AG04449 (cell line): ENCODE measurements around the gene FRAS1.

Source experiments
- CTCF ChIA-PET: fragments of 350-600 bp; formaldehyde crosslinking; extraction: SDS; loops from one replicate; lab custom pipeline; 2021; ENCODE audit warnings: antibody characterized with exemption; lab: Yijun Ruan, JAX
- POLR2A ChIA-PET: fragments of 400-600, 350-600 bp; formaldehyde crosslinking; extraction: SDS; loops from one replicate; lab custom pipeline; 2020; ENCODE audit warnings: antibody characterized with exemption, inconsistent platforms; lab: Yijun Ruan, JAX
- DNase-seq: peaks from one replicate; pipeline ENCODE4 v3.0.0-alpha.2; 2010; ENCODE audit warnings: low read depth, low spot score
- H3K4me3 ChIP-seq: 2 replicates; pipeline ENCODE4 v1.5.1; 2011; ENCODE audit warnings: low read depth, mild to moderate bottlenecking, control low read depth, low read length
- TF ChIP-seq, protein P1 (sequence below): IDR thresholded peaks from one replicate; pipeline ENCODE4 v1.5.1; 2011; ENCODE audit warnings: mild to moderate bottlenecking, moderate library complexity, low read length, control low read depth, inconsistent platforms; ENCODE audit not compliant: insufficient read depth; ENCODE audit errors: missing control alignments

The FRAS1 gene

DNA sequence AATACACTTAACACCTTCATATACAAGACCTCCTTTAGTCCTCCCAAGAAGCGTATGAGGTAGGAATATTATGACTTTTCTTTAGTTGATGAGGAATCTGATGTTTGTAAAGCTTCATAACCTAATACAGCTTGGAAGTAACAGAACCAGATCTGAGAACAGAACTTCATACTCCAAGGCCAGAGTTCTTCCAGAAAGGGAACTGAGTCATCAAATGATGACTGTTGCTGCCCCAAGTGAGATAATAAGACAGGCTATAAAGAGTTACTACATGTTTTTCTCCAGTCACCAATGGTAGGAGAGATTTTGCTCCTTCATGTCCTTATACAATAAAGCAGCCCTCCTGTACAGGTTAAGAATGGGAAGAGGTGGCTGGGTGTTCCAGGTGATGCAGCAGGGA is 420.2 kb downstream of the FRAS1 start:
- peak; percentile 7 for DNase-seq
- TF ChIP-seq, protein P1, sequence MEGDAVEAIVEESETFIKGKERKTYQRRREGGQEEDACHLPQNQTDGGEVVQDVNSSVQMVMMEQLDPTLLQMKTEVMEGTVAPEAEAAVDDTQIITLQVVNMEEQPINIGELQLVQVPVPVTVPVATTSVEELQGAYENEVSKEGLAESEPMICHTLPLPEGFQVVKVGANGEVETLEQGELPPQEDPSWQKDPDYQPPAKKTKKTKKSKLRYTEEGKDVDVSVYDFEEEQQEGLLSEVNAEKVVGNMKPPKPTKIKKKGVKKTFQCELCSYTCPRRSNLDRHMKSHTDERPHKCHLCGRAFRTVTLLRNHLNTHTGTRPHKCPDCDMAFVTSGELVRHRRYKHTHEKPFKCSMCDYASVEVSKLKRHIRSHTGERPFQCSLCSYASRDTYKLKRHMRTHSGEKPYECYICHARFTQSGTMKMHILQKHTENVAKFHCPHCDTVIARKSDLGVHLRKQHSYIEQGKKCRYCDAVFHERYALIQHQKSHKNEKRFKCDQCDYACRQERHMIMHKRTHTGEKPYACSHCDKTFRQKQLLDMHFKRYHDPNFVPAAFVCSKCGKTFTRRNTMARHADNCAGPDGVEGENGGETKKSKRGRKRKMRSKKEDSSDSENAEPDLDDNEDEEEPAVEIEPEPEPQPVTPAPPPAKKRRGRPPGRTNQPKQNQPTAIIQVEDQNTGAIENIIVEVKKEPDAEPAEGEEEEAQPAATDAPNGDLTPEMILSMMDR = no peak
- ChIA-PET POLR2A (no interaction called here), CTCF (no interaction called here)
- no peak overlapping the region for H3K4me3 ChIP-seq

DNA sequence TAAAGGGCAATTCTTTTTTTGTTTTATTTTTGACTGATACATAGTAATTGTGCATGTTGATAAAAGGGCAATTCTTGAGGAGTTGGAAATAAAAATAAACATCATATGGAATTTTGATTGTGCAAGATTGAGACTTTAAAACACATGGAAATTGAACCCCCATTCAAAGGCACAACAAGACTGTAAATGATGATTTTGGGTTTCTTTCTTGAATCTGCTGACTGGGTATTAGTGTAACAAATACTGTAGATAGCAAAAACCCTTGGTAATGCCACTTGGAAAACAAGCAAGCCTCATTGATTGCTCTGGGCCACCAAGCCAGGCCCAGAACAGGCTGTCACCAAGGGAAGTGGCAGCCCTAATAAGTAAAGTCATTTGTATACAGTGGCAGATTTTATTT is 421.4 kb downstream of the FRAS1 start:
- POLR2A ChIA-PET = no interaction called here
- CTCF ChIA-PET = interaction anchor here (0.8 kb wide), 1 partner anchor 42 kb away, joined by 3 read pairs; no protein-coding TSS in a partner anchor
- TF ChIP-seq, protein P1 = no peak
- no peak overlapping the region for H3K4me3 ChIP-seq
- no peak for DNase-seq

DNA sequence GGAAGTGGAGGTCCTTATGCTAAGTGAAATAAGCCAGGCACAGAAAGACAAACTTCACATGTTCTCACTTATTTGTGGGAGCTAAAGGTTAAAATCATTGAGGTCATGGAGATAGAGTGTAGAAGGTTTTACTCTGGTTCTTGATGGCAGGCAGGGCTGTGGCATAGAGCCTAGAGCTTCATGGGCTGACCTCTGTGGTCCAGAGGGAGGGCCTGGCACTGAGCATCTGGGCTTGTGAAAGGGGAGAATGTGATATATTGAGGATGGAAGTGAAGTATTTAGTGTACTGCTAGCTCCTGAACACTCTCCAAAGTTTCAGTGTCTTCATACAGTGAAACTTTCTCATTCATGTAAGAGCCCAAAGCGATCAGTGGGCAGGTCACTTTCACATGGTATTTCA is 423.2 kb downstream of the FRAS1 start:
- DNase-seq = no peak
- TF ChIP-seq, protein P1 = no peak

DNA sequence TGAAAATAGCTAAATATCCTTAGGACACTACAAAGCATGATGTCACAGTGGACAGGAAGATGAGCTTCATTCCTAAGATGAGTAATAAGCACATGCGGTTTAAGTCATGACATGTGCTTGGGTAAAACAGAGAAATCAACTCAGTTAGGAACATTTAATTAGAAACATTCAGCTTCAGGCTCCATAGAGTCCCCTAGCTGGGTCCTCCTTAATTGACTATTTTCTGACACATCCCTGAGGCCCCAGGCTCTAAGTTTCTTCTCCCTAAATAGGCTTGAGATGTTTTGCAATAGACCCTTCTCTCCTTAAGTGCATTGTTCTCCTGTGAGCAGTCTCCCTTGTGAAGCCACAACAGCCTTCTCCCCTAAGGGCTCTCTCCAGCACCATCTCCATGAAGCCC is 424.1 kb downstream of the FRAS1 start:
- CTCF ChIA-PET = interaction anchor here (1.4 to 1.6 kb wide), 2 partner anchors 16 to 421 kb away, joined by 3 read pairs; no protein-coding TSS in a partner anchor
- POLR2A ChIA-PET = no interaction called here
- TF ChIP-seq, protein P1 = no peak
- no peak overlapping the region for H3K4me3 ChIP-seq
- DNase-seq = peak; percentile 69

More for the DNA sequence above, 423.2 kb downstream of the FRAS1 start:
- POLR2A ChIA-PET = no interaction called here
- no peak overlapping the region for H3K4me3 ChIP-seq
- CTCF ChIA-PET = interaction anchor here (1.6 kb wide), 1 partner anchor 420 kb away, joined by 3 read pairs; no protein-coding TSS in a partner anchor

DNA sequence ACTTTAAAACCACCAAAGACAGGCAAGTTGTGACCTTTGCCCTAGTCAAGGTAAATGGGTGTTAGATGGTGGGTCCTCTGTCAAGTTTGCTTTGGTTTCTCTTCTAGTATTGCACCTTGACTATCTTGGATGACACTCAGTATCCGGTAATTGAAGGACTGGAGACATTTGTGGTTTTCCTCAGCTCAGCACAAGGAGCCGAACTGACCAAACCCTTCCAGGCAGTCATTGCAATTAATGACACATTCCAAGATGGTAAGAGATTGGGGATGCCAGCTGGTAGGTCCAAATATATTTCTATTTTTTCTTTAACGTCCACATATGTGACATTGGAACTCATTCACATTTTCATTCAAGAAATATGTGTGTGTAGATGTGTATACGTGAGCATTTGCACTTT is 425.2 kb downstream of the FRAS1 start:
- H3K4me3 ChIP-seq = no peak overlapping the region
- ChIA-PET CTCF (interaction anchor here (1.2 kb wide), 1 partner anchor 36 kb away, joined by 3 read pairs; no protein-coding TSS in a partner anchor), POLR2A (no interaction called here)
- no peak for DNase-seq
- TF ChIP-seq, protein P1 = no peak

DNA sequence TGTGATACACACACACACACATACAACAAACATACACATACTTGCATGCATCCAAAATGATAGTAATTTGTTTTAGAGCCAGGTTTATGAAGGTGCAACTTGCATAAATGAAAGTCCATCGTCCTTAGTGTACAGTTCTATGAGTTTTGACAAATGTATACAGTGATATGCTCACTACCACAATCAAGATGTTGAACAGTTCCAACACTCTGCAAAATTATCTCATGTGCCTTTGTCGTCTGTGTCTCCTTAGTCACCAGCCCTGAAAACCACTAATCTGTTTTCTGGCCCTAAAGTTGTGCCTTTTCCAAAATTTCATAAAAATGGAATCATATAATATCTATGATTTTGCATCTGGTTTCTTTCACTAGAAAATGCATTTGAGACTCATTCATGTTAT is 426.7 kb downstream of the FRAS1 start:
- POLR2A ChIA-PET = no interaction called here
- DNase-seq = no peak
- TF ChIP-seq, protein P1 = no peak
- H3K4me3 ChIP-seq = no peak overlapping the region
- CTCF ChIA-PET = no interaction called here
